ENCODE data around the gene ACTL8. TPM values are rescaled to one million over a fixed set of nuclear protein-coding genes. Genes with fewer than 3 reads are reported as not detected.

The ACTL8 gene
- total and polyA plus RNA-seq, 2 donors from 2014 or later: not detected

DNA sequence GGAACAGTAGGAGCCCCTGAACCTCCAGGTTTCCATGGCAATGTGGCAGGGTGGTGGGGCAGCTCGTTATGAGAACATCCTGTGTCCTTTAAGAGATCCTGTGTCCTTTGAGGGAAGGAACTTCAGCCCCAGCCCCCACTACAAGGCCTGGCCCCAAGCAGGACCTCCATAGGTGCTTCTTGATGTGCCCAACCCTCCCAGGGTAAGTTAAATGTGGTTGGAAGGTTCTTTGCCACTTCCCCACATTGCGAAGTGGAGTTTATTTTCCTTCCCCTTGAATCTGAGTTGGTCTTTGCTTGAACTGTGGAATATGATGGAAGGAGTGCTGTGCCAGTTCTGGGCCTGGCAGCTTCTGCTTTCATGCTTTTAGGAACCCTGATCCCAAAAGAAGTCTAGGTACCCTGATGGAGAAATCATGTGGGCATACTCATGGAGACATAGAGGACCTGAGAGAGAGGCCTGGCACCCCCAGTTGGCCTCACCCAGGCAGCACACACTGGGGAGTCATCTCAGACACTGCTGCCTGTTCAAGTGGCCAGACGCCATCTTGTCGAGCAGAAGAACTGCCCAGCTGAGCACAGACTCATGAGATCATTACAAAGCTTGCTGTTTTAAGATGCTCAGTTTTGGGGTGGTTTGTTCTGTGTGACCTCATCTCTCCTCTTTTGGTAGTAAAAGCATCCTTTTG is 44.1 kb upstream of the ACTL8 start:
- Histone ChIP-seq H3K36me3 (ENCODE audit: control insufficient read depth in 2 of 3, insufficient read depth in 3 of 3, low read length in 3 of 3) (no peaks in the 10 kb centered on the region), H3K4me3 (ENCODE audit: low read length in 3 of 3) (no peak overlapping the region), H3K4me1 (ENCODE audit: control insufficient read depth in 2 of 3, insufficient read depth in 2 of 3, low read depth in 1 of 3, low read length in 3 of 3) (no peaks in the 10 kb centered on the region), H3K27ac (ENCODE audit: low read depth in 2 of 2, low read length in 2 of 2) (no peak overlapping the region), H3K9ac (ENCODE audit: low read length in 3 of 3) (no peak overlapping the region), H3K27me3 (ENCODE audit: control insufficient read depth, insufficient read depth, low read length) (no peaks in the 10 kb centered on the region), H3K9me3 (ENCODE audit: control insufficient read depth in 2 of 3, insufficient read depth in 1 of 3, low read length in 3 of 3) (peaks cover 0 to 7% (median 0%) of the 10 kb centered on the region in 3 donors)
- FAIRE-seq: no peak
- TF ChIP-seq, protein P1, sequence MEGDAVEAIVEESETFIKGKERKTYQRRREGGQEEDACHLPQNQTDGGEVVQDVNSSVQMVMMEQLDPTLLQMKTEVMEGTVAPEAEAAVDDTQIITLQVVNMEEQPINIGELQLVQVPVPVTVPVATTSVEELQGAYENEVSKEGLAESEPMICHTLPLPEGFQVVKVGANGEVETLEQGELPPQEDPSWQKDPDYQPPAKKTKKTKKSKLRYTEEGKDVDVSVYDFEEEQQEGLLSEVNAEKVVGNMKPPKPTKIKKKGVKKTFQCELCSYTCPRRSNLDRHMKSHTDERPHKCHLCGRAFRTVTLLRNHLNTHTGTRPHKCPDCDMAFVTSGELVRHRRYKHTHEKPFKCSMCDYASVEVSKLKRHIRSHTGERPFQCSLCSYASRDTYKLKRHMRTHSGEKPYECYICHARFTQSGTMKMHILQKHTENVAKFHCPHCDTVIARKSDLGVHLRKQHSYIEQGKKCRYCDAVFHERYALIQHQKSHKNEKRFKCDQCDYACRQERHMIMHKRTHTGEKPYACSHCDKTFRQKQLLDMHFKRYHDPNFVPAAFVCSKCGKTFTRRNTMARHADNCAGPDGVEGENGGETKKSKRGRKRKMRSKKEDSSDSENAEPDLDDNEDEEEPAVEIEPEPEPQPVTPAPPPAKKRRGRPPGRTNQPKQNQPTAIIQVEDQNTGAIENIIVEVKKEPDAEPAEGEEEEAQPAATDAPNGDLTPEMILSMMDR (IDR thresholded peaks at IDR 0.05; ENCODE audit: borderline replicate concordance, extremely low read depth, insufficient read depth): no peak
- no peak for DNase-seq
- intact Hi-C loops (cut with DNase I): no loop called here

- FAIRE-seq (no peak), DNase-seq (no peak)
- Histone ChIP-seq H3K4me3 (ENCODE audit: low read length in 3 of 3) (no peak overlapping the region), H3K9me3 (ENCODE audit: control insufficient read depth in 2 of 3, insufficient read depth in 1 of 3, low read length in 3 of 3) (peaks cover 0 to 7% (median 0%) of the 10 kb centered on the region in 3 donors), H3K9ac (ENCODE audit: low read length in 3 of 3) (no peak overlapping the region), H3K36me3 (ENCODE audit: control insufficient read depth in 2 of 3, insufficient read depth in 3 of 3, low read length in 3 of 3) (no peaks in the 10 kb centered on the region), H3K27me3 (ENCODE audit: control insufficient read depth, insufficient read depth, low read length) (no peaks in the 10 kb centered on the region), H3K4me1 (ENCODE audit: control insufficient read depth in 2 of 3, insufficient read depth in 2 of 3, low read depth in 1 of 3, low read length in 3 of 3) (no peaks in the 10 kb centered on the region), H3K27ac (ENCODE audit: low read depth in 2 of 2, low read length in 2 of 2) (no peak overlapping the region)
- TF ChIP-seq, protein P1 (IDR thresholded peaks at IDR 0.05; ENCODE audit: borderline replicate concordance, extremely low read depth, insufficient read depth): no peak
- intact Hi-C loops (cut with DNase I): no loop called here
These were observed 43.6 kb upstream of the ACTL8 start for GRCh38 chr1:17711577-17711910.

- Histone ChIP-seq H3K27ac (ENCODE audit: low read depth in 2 of 2, low read length in 2 of 2) (no peak overlapping the region), H3K9ac (ENCODE audit: low read length in 3 of 3) (no peak overlapping the region), H3K27me3 (ENCODE audit: control insufficient read depth, insufficient read depth, low read length) (no peaks in the 10 kb centered on the region), H3K36me3 (ENCODE audit: control insufficient read depth in 2 of 3, insufficient read depth in 3 of 3, low read length in 3 of 3) (no peaks in the 10 kb centered on the region), H3K9me3 (ENCODE audit: control insufficient read depth in 2 of 3, insufficient read depth in 1 of 3, low read length in 3 of 3) (peaks cover 0 to 7% (median 0%) of the 10 kb centered on the region in 3 donors), H3K4me3 (ENCODE audit: low read length in 3 of 3) (no peak overlapping the region), H3K4me1 (ENCODE audit: control insufficient read depth in 2 of 3, insufficient read depth in 2 of 3, low read depth in 1 of 3, low read length in 3 of 3) (no peaks in the 10 kb centered on the region)
- intact Hi-C loops (cut with DNase I): no loop called here
- DNase-seq (no peak), FAIRE-seq (no peak)
- TF ChIP-seq, protein P1 (IDR thresholded peaks at IDR 0.05; ENCODE audit: borderline replicate concordance, extremely low read depth, insufficient read depth): no peak
These were observed 43.2 kb upstream of the ACTL8 start for GRCh38 chr1:17711941-17712340.

- Histone ChIP-seq H3K4me3 (ENCODE audit: low read length in 3 of 3) (no peak overlapping the region), H3K9ac (ENCODE audit: low read length in 3 of 3) (no peak overlapping the region), H3K4me1 (ENCODE audit: control insufficient read depth in 2 of 3, insufficient read depth in 2 of 3, low read depth in 1 of 3, low read length in 3 of 3) (no peaks in the 10 kb centered on the region), H3K9me3 (ENCODE audit: control insufficient read depth in 2 of 3, insufficient read depth in 1 of 3, low read length in 3 of 3) (peaks cover 0 to 7% (median 0%) of the 10 kb centered on the region in 3 donors), H3K27me3 (ENCODE audit: control insufficient read depth, insufficient read depth, low read length) (no peaks in the 10 kb centered on the region), H3K36me3 (ENCODE audit: control insufficient read depth in 2 of 3, insufficient read depth in 3 of 3, low read length in 3 of 3) (no peaks in the 10 kb centered on the region), H3K27ac (ENCODE audit: low read depth in 2 of 2, low read length in 2 of 2) (no peak overlapping the region)
- TF ChIP-seq, protein P1 (IDR thresholded peaks at IDR 0.05; ENCODE audit: borderline replicate concordance, extremely low read depth, insufficient read depth): no peak
- intact Hi-C loops (cut with DNase I): no loop called here
- FAIRE-seq (no peak), DNase-seq (peak in 1 of 5 donors; percentile 6)
These were observed 41.1 kb upstream of the ACTL8 start for GRCh38 chr1:17713993-17714392.

Data from kidney (tissue), 14 donors.